GM12864 (cell line): ENCODE measurements around the gene SAPCD2.
"Not testable (repeated sequence)": the region's sequence is repeated elsewhere in the genome, so short reads cannot be mapped to it uniquely, and the experiment has no call there.

Source experiments
- DNase-seq: peaks from one replicate; pipeline ENCODE4 v3.0.0-alpha.2; 2011; ENCODE audit warnings: low read depth
- H3K4me3 ChIP-seq: 2 replicates; pipeline ENCODE4 v1.5.1; 2011; ENCODE audit warnings: mild to moderate bottlenecking, low read depth, low read length, control low read depth
- CTCF ChIP-seq: IDR thresholded peaks from 2 replicates; pipeline ENCODE4 v1.5.1; 2011; ENCODE audit warnings: low read depth, mild to moderate bottlenecking, moderate library complexity, low read length, control low read depth, inconsistent platforms; ENCODE audit errors: missing control alignments

SAPCD2 gene

GRCh38 chr9:137066096-137066861, 4.1 kb downstream of the SAPCD2 start:
- no peak for TF ChIP-seq CTCF
- DNase-seq: no peak
- no peak overlapping the region for H3K4me3 ChIP-seq

- DNase-seq: no peak
- no peak overlapping the region for H3K4me3 ChIP-seq
- TF ChIP-seq CTCF: no peak
These were observed 4.9 kb downstream of the SAPCD2 start for GRCh38 chr9:137065336-137065967.

GRCh38 chr9:137064880-137065164, 5.5 kb downstream of the SAPCD2 start:
- H3K4me3 ChIP-seq: no peak overlapping the region
- no peak for TF ChIP-seq CTCF
- no peak for DNase-seq

- TF ChIP-seq CTCF: peak; percentile 91
- no peak overlapping the region for H3K4me3 ChIP-seq
- DNase-seq: no peak
These were observed 6.1 kb downstream of the SAPCD2 start for GRCh38 chr9:137064027-137064879.

- no peak for TF ChIP-seq CTCF
- no peak overlapping the region for H3K4me3 ChIP-seq
- no peak for DNase-seq
These were observed 6.9 kb downstream of the SAPCD2 start for GRCh38 chr9:137063311-137064026.

GRCh38 chr9:137062798-137063197, 7.6 kb downstream of the SAPCD2 start:
- not testable (repeated sequence) for DNase-seq, H3K4me3 ChIP-seq

GRCh38 chr9:137062384-137062783, 8.0 kb downstream of the SAPCD2 start:
- no peak for DNase-seq
- no peak overlapping the region for H3K4me3 ChIP-seq
- TF ChIP-seq CTCF: no peak
